Right cardiac atrium (tissue), 5 donors: ENCODE results near the gene SLC25A33. TPM values are rescaled to one million over a fixed set of nuclear protein-coding genes. Genes with fewer than 3 reads are reported as not detected.
A peak's percentile ranks its signal among the peaks of the same experiment; 100 is the strongest.

Source experiments
- ATAC-seq, 2 donors: fragments of 200-7000 bp; cut with Tn5 transposase; one replicate each; pipeline versions ENCODE4 v1.8.0 to v1.9.1; 2020; ENCODE audit warnings: moderate library complexity in 2 of 2, mild to moderate bottlenecking in 1 of 2
- DNase-seq, 3 donors: peaks; one replicate each; pipeline ENCODE4 v3.0.0-alpha.2; 2020
- H3K27ac ChIP-seq: one replicate; pipeline ENCODE4 v1.5.1; 2013; ENCODE audit warnings: mild to moderate bottlenecking, low read length, control low read depth, moderate library complexity
- H3K27me3 ChIP-seq: one replicate; pipeline ENCODE4 v1.6.1; 2013; ENCODE audit not compliant: control insufficient read depth, insufficient read depth
- H3K4me1 ChIP-seq: one replicate; pipeline ENCODE4 v1.6.1; 2013; ENCODE audit warnings: low read length; ENCODE audit not compliant: control insufficient read depth, insufficient read depth
- H3K4me3 ChIP-seq: one replicate; pipeline ENCODE4 v1.5.1; 2013; ENCODE audit warnings: low read length, control low read depth
- H3K9me3 ChIP-seq: one replicate; pipeline ENCODE4 v1.6.1; 2013; ENCODE audit warnings: low read length; ENCODE audit not compliant: control insufficient read depth
- WGBS: extraction: QIAGEN DNeasy Blood & Tissue Kit; methylation state at CpG from one replicate; pipeline ENCODE4 v1.1.7; 2013; 5-methylcytosine and 5-hydroxymethylcytosine counted together
- intact Hi-C, 4 donors: fragments of 100-400 bp; cut with DNase I; formaldehyde crosslinking; loops; one replicate each; pipeline versions ENCODE4 v1.11.0 to v1.14.0; 2022 to 2023
- polyA plus RNA-seq: library from polyadenylated mRNA; stranded (reverse); fragments of 200-250 nt; gene quantifications from one replicate; pipeline ENCODE4 v1.2.3, GENCODE V29; 2013
- total RNA-seq, 4 donors: library from RNA; stranded (reverse); fragmentation: NEBNext Ultra II Directional; extraction: Animal tissue kit (Norgen Biotek cat#: 25700); gene quantifications; one replicate each; pipeline ENCODE4 v1.2.1, GENCODE V29; 2021
- donor health status: healthy with polysubstance abuse.
- donor health status: DM: no; HTN: yes; CAD: no.
- donor health status: DM: no; HTN: no; CAD: no.
- donor health status: DM: no; HTN: yes; CAD: no; lungs with severe emphysema.
- donor health status: DM: yes; HTN: yes; CAD: no.

SLC25A33 gene
- total and polyA plus RNA-seq, 5 donors, result 7.0 to 12.9 (median 8.4) TPM

DNA sequence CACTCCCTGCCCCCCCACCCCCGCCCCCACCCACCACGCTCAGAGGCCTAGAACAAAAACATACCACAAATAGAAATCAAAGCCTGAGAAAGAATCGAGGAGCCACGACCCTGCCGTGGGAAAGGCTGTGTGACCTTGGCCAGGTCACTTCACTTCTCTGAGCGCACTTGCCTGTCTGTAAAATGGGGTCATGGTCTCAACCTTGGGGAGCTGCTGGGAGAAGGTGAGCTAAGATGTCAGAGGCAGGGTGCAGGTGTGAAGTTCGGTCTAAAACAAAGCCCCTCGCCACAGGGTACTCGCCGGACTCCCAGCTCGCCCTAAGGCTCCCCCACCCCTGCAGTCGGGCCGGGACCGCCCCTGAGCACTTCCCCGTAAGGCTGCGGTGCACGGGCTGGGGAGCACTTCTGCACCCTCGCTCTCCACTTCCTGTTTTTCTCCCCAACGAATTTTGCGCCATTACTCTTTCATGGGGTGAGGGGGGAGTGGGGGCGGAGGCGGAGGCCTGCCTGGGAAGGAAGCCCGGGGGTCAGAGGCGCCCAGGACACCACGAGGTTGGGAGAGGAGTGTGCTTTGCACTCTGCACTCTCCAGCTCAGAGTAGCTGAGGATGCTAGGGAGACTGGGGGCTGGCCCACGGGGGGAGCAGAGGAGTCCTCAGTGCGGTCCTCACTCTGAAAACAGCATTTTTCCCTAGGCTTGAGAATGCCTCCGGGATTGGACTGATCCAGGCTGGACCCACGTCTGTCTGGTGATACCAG lies 90.4 kb downstream of the SLC25A33 start:
- Histone ChIP-seq H3K27ac (no peak overlapping the region), H3K27me3 (no peaks in the 10 kb centered on the region), H3K4me1 (no peaks in the 10 kb centered on the region), H3K9me3 (no peaks in the 10 kb centered on the region), H3K4me3 (no peak overlapping the region)
- whole genome bisulfite sequencing, result 47% methylated on average over 29 of the region's 29 CpGs
- ATAC-seq (peak; percentile 42 to 51), DNase-seq (peak; percentile 55 to 85 (median 81))
- intact Hi-C loops, result loop anchor here in 3 of 4 donors (5.0 to 10.0 kb wide), 2 partner anchors 235 to 238 kb away; no protein-coding TSS in a partner anchor

DNA sequence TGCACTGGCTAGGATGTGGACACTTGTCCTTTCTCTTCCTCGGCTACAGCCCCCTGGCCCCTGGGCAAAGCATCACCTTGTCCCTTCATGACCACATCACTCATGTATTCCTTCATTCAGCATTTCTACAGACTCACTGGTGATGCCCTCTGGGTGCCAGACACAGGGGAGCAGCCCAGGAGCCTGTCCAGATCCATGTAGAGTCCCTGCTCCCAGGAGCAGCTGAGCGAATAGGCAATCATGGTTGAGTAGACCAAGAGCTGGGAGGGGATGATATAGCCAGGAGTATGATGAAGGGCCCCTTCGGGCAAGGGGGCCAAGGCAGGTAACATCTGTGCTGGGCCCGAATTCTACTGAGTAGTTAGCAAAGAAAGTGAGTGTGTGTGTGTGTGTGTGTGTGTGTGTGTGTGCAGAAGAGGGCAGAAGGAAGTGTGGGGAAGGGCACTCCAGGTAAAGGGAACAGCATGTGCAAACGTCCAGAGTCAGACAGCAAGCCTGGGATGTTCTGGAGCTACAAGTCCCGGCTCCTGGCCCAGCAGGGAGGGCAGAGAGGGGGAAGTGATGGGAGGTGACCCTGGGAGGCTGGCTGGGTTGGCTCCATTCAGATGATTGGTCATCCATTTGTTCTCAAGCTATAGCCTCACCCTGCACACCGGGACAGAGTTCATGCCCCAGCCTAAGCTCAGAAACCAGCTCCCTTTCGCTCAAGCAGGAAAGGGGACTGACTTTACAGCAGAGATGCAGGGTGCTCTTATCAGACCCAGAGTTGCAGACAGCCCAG lies 91.3 kb downstream of the SLC25A33 start:
- DNase-seq (no peak), ATAC-seq (no peak)
- no peaks in the 10 kb centered on the region for H3K9me3 ChIP-seq
- H3K27me3 ChIP-seq, result no peaks in the 10 kb centered on the region
- intact Hi-C loops, result no loop called here
- no peak overlapping the region for H3K4me3 ChIP-seq
- no peaks in the 10 kb centered on the region for H3K4me1 ChIP-seq
- 79% methylated on average over 8 of the region's 8 CpGs for WGBS
- H3K27ac ChIP-seq, result no peak overlapping the region

DNA sequence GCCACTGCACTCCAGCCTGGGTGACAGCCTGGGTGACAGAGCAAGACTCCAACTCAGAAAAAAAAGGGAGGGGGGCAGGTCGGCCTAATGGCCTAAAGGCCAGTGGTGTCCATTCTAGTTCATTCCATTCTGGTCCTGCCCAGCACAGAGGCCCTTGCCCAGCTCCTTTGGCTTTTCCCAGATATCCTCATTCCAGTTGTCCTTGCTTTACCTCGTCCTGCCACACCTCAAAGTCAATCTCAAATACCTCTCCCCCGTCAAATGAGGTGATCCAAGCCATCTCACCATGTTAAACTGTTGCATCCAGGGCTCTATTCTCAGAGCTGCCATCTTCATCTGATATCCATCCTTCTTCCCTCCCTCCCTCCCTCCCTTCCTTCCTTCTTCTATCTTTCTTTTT lies 92.3 kb downstream of the SLC25A33 start:
- Histone ChIP-seq H3K9me3 (no peaks in the 10 kb centered on the region), H3K4me3 (no peak overlapping the region), H3K27ac (no peak overlapping the region), H3K27me3 (no peaks in the 10 kb centered on the region), H3K4me1 (no peaks in the 10 kb centered on the region)
- intact Hi-C loops, result no loop called here
- DNase-seq (no peak), ATAC-seq (no peak)
- 90% methylated on average over 3 of the region's 3 CpGs for WGBS

DNA sequence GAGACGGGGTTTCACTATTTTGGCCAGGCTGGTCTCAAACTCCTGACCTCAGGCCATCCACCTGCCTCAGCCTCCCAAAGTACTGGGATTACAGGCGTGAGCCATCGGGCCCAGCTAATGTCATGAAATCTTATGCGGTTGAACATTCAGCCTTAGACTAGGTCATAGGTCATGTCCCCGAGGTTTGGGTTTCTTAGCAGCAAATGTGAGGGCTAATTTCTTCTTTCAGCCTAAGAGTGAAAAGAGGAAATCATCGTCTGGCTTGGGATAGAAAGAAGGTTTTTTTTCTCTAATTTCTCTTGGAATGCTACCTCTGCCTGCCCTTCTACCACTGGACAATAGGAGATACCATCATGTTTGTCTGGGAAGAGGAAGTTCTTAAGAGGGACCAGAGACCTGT lies 94.2 kb downstream of the SLC25A33 start:
- Histone ChIP-seq H3K9me3 (no peaks in the 10 kb centered on the region), H3K4me1 (no peaks in the 10 kb centered on the region), H3K4me3 (no peak overlapping the region), H3K27me3 (no peaks in the 10 kb centered on the region), H3K27ac (no peak overlapping the region)
- intact Hi-C loops, result no loop called here
- DNase-seq (no peak), ATAC-seq (no peak)
- 80% methylated on average over 6 of the region's 6 CpGs for WGBS

DNA sequence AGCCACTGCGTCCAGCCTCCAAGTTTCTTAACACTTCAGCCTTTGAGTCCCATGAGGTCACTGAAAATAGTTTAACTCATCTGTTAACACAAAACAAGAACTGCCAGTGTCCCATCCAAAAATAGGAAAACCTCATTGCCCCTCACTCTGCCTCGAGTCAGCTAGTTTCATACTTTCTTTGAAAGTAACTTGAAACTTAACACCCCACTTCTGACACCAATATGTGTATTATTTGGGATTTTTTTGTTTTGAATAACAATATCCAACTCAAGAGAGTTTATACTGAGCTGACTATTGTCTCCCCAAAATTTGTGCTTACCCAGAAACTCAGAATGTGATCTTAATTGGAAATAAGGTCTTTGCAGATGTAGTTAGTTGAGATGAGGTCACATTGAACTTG lies 95.3 kb downstream of the SLC25A33 start:
- intact Hi-C loops, result no loop called here
- 73% methylated on average over 2 of the region's 2 CpGs for WGBS

More for the DNA sequence above, 95.3 kb downstream of the SLC25A33 start:
- no peak for DNase-seq
- ATAC-seq, result no peak
- no peak overlapping the region for H3K4me3 ChIP-seq
- no peaks in the 10 kb centered on the region for H3K27me3 ChIP-seq
- no peaks in the 10 kb centered on the region for H3K4me1 ChIP-seq
- H3K9me3 ChIP-seq, result no peaks in the 10 kb centered on the region
- H3K27ac ChIP-seq, result no peak overlapping the region

Other genes starting within 250 kb of the SLC25A33 start
- gene SPSB1, start 246.6 kb upstream of the SLC25A33 start, total RNA-seq, result 10 to 100 TPM; 15.5 to 24.0 (median 18.0) TPM
- 16.5 TPM for gene SPSB1, start 246.6 kb upstream of the SLC25A33 start, polyA plus RNA-seq
- gene TMEM201, start 49.4 kb downstream of the SLC25A33 start, total RNA-seq, result 10 to 100 TPM; 18.4 to 23.3 (median 21.1) TPM
- 14.5 TPM for gene TMEM201, start 49.4 kb downstream of the SLC25A33 start, polyA plus RNA-seq
- 1 to 10 TPM; 3.8 to 5.9 (median 4.5) TPM for gene PIK3CD, start 112.3 kb downstream of the SLC25A33 start, total RNA-seq
- gene PIK3CD, start 112.3 kb downstream of the SLC25A33 start, polyA plus RNA-seq, result 3.0 TPM